Right renal pelvis (tissue), 4 donors: Measurements from ENCODE around the gene C2CD2. TPM values are rescaled to one million over a fixed set of nuclear protein-coding genes. Genes with fewer than 3 reads are reported as not detected.

ENCODE experiments used
- DNase-seq, 4 donors: peaks; one replicate each; pipeline ENCODE4 v3.0.0-alpha.2; 2013; ENCODE audit warnings: low read depth in 4 of 4, low spot score in 3 of 4, missing footprints in 1 of 4
- polyA plus RNA-seq, 4 donors: library from polyadenylated mRNA; unstranded; fragments of 120-200 nt; gene quantifications; one replicate each; pipeline ENCODE4 v1.2.1, GENCODE V29; 2013; ENCODE audit not compliant: insufficient read length in 4 of 4

C2CD2 gene
- polyA plus RNA-seq, 4 donors = 13.3 to 16.5 (median 14.0) TPM

DNA sequence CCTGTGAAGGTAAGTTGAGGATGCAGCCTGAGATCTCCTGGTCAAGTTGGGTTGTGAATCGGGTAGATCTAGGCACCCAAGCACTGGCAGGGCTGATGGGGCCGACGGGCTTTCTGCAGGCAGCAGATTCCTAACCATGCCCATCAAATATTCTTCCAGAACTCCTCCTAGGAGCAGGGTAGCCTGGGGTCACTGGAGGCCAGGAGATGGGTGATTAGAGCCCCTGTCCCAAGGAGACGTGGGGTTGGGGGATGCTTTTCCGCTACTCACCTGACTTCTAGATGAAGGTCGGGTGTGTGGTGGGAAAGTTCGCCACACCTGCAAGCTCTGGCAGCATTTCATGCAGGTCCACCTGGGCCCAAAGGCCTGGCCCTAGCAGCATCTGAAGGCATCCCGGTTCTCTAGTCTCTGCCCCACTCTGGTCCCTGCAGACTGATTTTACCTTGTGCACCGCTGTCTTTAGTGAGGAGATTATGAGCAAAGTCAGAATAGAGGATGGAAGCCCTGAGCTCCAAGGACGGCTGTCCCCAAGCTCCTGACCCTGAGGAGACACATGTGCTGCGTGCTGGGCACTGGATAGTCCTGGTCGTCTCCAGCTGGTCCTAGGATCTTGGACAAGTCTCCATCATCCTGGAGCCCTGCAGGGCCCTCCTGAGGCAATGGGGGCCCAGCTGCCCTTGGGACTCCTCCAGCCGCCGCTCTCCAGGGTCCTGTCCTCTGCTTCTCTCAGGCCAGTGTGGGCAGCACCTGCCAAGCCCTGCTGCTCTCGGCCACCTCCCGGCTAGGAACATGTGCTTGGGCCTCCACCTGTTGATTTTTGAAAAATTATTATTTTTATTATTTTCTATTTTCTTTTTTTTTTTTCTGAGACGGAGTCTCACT lies 21.8 kb upstream of the C2CD2 start:
- DNase-seq = no peak

DNA sequence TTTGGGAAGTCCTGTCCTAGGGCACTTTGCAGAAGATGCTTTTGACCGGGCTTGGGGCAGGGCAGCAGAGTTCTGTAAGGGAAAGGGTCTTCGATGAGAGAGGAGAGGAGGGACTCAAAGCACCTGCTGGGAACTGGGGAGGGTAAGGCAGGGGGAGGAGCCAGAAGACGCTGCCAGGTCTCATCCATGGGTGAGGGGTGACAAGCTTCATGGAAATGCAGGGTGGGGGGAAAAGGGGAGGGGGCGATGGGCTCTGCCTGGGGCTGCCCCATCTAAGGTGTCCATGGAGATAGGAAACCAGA lies 20.9 kb upstream of the C2CD2 start:
- DNase-seq = no peak

DNA sequence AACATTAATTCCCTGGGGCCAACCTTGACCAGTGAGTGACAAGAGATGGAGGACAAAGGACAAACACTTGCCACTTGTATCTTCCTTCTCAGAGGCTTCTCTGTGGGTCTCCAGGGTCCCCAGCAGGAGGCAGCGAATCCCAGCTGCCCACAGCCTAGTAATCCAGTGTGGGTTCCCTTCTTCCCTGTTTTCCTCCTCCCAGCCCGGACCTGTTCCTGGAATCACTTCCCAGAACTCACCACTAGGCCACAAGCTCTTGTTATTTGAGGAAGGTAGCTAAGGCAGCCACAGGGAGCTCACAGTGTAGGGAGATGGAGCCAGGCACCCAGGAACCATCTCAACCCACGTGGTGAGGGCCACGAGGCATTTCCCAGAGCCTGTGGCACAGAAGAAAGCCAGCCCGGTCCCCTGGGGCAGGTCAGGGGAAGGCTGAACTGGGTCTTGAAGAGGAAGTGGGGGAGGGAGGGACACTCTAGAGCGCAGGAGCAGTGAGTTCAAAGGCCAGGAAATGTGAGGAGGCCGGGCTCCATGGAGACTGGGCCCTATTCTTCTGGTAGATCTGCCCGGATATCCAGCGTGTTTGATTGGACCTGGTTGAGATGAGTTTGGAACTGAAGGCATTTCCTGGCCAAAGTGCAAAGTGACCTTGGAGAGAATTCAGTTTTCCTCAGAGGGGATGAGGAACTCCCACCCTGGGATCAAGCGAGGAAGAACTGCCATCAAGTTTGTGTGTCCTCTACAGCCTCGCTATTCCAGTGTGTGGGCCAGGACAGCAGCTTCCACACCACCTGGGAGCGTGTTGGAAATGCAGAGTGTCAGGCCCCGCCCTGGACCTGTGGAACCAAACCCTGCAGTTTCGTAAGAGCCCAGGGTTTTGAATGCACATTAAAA lies 20.3 kb upstream of the C2CD2 start:
- DNase-seq = no peak

DNA sequence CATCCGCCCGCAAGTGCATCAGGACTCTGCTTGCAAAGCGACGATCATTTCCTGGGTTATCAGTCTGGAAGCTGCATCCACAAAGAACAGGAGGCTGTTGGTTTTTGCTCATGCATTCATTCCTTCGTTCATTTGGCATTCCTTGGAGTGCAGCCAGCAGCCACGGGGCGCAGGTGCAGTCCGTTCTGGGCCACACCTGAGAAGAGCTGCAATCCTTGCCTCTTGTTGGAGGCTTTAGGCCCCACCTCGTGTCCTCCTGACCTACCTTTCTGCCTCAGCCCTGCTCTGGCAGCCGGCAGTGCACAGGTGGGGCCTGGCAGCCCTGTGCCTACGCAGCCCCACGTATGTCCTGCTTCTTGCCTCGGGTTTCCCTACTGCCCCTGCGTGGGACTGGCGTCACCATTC lies 19.6 kb upstream of the C2CD2 start:
- DNase-seq = no peak

DNA sequence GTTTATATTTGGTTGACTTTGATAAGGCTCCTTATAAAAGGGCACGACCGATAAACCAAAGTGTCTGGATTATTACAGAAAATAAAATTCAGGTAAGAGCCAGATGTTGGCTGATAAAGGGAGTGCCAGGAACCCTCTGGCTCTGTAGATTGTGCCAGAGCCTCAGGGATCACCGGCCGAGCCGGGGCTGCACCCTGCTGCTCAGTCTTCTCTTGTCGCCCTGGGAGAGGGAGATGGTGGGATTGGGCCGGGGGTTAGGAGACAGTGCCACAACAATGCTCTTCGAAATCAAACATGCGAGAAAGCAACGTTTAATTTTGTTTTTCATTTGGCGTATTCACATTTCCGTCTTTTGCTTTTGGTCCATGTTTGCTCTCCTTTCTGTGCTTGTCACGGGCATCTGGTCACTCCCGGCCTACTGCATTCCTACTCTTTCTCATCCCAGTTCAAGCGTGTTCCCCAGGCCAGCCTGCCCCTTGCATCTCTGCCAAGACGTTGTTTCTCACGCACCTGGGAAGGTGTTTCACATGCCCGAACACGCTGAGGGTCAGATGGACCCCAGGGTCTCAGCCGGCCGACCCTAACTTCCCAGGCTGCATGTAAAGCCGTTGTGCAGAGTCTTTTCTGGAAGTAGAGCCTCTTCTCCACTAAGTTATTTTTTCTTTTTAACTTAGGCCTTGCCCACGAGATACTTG lies 18.8 kb upstream of the C2CD2 start:
- DNase-seq = no peak

DNA sequence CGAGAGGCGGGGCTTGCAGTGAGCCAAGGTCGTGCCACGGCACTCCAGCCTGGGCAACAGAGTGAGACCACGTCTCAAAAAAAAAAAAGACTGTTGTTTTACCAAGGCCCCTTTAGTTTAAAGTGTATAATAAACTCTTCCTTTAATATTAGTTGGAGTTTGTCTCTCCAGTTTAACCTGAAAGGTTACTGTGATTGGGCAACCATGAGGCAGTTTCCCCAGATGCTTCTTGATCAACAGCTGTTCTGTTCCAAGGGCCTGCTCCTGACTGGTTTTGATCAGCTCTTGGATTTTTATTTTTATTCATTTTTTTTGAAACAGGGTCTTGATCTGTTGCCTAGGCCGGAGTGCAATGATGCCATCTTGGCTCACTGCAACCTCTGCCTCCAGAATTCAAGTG lies 18.1 kb upstream of the C2CD2 start:
- DNase-seq = no peak

DNA sequence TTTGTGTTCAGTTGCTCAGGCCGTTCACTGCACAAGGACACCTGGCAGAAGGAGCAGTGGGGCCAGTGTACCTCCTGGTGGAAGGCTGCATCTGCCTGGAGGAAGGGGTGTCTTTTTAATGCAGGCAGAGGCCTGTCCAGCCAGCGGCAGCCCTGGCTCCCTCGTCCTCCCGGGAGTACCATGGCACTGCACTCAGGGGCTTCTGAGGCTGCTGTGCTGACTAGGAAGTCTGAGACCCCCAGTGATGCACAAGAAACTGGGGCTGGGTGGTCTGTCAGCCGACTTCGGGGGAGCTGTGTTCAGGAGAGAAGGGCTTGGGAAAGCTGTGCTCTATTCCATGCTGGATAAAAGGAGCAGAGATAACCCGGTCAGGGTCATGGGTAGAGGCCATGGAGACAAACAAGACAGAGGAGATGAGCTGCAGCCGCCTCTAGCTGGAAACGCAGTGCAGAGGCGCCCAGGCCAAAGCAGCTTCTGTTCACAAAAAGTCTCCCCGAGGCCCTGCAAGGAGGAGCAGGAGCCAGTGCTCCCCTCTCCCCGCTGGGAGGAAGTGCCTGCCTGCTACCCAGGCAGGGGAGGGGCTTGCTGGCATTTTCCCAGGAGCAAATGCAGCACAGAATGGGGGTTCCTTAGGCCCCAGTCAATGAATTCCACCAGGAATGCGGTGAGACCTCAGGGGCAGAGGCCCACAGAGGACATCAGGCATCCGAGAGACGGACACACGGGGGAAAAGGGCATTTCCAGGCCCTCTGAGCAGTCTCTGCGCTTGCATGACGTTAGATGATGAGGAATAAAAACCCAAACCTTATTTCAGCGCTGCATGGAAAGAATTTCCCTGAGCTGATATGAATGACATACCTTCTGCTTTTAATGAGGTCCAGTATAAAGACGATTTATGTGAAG lies 17.2 kb upstream of the C2CD2 start:
- no peak for DNase-seq

DNA sequence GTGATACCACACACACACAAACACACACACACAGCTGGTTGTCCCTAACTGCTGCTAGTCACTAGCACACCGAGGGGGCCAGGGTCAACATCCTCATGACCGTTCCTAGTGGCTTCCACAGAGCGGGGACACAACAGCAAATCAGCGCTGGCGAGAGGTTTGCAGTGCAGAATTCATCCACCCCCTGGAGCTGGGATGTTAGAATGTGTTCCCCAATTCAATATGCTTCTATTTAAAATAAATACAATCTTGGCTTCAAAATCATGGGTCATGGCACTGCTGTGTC lies 16.2 kb upstream of the C2CD2 start:
- no peak for DNase-seq

DNA sequence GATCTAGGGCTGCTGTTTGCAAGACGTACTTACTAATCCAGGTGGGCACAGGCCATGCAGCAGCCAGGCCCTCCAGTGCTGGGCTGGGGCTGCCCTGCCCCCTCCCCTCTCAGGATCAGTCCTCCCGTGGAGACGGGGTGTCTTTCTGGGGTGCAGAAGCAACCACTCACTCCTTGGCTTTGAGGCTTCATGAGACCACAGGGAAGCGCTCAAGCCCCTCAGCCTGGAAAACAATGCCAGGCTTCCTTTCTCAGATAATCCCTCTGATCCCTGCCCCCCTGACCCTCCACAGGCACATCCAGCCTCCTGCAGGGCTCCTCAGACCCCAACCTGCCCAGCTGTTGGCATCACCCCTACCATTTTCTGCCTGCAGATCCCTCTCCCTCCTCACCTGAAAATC lies 13.9 kb upstream of the C2CD2 start:
- no peak for DNase-seq

DNA sequence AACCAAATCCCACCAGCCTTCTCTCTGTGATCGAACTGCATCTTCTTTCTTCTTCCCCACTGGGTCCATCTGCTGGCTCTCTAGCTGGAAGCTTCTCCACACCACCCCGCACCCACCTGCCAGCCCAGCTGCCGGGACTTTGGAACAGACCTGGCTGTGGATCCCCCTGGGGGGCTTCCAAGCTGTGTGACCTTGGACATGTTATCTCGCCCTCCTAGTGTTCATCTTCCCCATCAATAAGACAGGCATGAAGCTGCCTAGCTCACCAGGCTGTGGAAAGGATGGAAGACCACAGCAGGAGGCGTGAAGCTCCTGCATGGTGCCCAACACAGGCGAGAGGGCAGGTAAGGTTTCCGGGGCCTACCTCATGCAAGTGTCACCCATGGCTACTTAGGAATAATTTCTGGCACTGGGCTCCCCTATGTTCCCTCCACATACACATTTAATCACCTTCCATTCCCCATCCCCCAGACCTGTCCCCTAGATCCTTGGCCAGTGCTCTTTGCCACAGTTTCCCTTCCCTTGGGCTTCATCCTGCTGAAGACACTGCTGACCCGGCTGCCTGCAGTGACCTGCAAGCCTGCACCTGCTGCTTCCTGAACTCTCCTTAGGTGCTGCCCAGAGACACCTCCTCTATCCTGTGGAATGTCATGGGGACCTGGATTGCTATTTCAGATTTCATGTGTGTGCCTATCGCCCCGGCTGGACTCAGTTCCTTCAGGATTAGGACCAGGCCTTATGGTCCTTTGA lies 13.2 kb upstream of the C2CD2 start:
- no peak for DNase-seq

DNA sequence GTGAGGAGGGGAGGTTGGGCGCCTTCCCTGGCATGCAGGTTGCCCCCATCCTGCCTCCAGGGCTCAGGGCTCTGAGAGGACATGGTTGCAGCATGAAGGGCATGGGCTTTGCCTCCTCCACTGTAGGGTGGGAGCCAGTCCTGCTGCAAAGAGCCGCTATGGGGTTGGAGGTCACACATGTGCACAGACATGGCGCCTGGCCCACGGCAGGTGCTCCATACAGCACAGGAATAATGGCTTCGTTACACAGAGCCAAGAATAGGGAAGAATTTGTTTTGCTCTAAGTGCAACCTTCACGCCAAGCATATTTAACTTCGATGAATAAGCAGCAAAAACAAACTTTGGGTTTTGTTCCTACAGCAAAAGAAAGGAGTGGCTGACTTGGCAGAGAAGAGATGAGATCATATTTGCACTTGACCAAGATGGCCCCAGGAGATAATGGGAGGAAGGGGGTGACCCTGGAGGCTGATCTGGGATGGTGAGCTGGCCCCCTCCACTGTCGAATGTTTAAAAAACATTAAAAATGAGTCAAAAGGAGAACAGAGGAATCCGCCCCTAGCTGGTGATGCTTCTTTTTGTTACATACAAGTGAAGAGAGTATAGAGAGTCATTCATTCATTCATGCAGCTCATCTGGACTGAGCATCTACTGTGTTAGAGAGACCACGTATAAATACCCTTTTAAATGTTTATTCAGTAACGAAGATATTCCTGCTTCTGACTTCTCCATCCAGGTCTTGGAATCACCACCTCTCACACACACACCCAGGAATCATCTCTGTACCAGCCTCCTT lies 12.4 kb upstream of the C2CD2 start:
- no peak for DNase-seq

DNA sequence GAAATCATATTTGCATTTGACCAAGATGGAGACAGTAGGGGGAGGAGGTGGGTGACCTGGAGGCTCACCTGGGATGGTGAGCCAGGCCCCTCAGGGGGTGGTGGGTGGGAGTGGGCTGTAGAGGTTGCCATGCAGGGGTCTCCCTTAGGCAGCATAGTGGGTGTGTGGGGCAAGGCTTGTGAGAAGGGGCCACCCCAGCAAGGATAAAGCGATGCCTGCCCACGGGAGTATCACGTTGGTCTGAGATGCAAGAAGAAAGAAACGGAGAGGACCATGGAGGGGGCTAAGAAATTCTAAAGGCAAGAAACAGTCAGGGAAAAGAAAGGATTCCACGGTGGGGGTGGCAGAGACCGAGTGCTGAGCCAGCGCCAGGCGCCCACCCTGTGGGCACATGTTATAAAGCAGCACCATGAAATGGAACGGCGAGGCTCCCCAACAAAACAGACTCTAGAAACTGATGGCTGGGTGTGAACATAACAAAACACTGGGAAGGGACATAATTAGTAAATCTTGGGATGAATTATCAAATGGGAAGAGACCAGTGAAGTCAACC lies 11.7 kb upstream of the C2CD2 start:
- DNase-seq = no peak

DNA sequence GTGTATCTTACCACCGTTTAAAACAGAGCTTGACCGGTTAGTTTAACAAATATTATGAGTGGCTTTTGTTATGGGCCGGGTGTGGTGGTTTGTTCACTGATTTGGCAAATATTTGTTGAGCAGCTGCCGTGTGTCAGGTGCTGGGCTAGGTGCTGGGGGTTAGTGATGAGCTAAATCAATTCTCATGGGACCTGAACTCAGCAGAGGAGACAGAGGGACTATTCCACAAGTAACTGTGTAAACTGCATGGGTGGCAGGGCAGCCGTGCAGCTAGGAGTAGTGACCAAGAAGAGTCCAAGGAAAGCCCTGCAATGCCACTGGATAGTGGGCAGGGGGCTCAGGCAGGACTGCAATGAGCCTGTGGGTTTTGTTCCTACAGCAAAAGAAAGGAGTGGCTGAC lies 11.2 kb upstream of the C2CD2 start:
- no peak for DNase-seq

DNA sequence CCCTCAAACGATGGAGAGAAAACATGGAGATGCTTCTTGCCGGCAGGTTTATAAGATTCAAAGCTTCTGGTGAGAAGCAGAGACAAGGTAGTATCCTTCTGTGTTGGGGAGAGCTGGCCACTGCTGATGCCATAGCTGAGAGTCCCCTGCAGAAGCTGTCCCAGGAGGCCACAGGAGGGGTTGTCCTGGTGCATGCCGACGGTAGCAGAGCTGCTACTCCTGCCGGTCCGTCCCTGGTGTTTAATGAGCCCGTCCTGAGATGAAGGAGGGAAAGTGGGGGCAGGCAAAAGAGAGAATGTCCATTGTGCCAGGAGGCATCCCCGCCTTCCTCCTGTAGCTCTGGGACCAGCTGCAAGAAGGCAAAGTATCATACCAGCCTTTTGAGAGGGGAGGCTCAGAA lies 10.4 kb upstream of the C2CD2 start:
- DNase-seq = no peak

DNA sequence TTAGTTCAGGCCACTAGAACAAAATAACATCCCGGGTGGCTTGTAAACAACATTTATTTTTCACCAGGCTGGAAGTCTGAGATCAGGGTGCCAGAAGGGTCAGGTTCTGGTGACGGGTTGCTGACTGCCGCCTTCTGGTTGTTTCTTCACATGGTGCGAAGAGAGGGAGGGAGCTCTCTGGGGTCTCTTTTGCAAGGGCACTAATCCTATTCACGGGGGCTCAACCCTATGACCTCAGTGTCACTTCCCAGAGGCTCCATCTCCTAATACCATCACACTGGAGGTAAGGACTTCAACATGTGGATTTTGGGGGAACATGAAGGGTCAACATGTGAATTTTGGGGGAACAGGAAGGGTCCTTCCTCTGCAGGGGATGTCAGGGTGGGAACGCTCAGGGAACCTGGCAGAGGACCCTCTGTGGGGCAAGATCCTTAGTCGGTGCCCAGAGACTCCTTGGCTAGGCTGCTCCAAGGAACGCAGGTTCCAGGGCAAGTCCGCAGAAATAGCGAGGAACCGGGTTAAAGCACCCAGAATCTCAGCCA lies 8.7 kb upstream of the C2CD2 start:
- no peak for DNase-seq

DNA sequence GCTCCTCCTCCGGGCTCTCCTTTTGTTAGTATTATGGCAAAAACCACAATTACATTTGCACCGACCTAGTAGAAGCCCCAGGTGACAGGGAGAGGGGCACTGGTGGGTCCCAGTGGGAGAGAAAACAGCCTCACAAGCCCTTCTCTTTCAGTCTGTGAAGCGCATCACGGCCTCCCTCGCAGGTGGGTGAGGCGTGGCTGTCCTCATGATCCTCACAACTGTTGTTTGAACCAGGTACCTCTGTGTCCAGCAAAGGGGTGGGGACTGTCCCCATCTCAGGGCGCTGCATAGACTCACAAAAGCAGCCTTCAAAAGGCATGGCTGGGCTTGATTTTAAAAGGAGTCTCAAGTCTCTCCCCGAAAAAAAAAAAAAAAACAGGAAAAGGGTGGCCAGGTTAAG lies 7.9 kb upstream of the C2CD2 start:
- no peak for DNase-seq

DNA sequence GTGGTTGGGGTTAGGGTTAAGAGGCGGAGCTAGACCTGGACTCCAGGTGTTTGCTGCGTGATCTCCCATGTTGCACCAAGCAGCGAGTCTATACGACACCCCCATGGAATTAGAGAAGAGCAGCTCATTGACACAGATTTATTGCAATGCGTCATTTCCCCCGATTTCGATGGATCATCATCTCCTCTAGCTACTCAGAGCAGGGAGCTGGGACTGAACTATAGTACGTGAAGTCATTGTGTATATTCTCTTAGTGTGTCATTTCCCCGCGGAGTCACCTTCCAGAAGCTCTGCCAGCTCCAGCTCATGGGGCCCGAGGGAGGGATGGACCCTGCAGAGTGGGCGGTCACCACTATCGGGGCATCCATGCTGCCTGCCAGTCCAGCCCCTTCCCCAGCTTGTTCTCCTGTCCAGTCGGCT lies 7.5 kb upstream of the C2CD2 start:
- no peak for DNase-seq

DNA sequence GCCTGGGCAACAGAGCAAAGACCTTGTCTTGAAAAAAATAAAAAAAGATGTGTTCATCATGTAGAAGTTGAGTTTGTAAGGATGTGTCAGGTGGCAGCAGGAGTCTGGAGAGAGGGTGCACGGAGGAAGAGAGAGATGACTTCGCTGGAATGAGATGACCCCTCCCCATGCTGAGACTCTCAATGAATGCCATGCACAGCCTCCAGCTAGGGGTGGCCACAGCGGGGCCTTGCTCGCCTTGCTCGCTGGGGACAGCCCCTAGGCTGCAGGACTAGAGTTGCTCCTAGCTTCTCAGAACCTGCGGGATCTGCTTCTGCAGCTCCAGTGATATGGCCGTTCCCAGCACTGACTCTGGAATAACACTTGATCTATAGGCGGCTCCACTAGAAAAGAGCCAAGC lies 6.6 kb upstream of the C2CD2 start:
- DNase-seq = no peak
